Adipose tissue (tissue), 3 donors: ENCODE results near the gene RAB17. TPM values are rescaled to one million over a fixed set of nuclear protein-coding genes. Genes with fewer than 3 reads are reported as not detected.
"Not testable (repeated sequence)": the region's sequence is repeated elsewhere in the genome, so short reads cannot be mapped to it uniquely, and the experiment has no call there.

Experiments used
- H3K27ac ChIP-seq: one replicate; pipeline ENCODE4 v1.5.1; 2013; ENCODE audit warnings: low read depth, low read length
- WGBS, 3 donors: extraction: QIAGEN DNeasy Blood & Tissue Kit; methylation state at CpG; one replicate each; pipeline ENCODE4 v1.1.7; 2013; 5-methylcytosine and 5-hydroxymethylcytosine counted together
- polyA plus RNA-seq, 3 donors: library from polyadenylated mRNA; stranded (reverse); fragments of 200-250 nt; gene quantifications; one replicate each; pipeline ENCODE4 v1.2.3, GENCODE V29; 2013
- donor health status: healthy with polysubstance abuse.
- donor health status: Bipolar disorder and iron deficiency.
- donor health status: healthy.

RAB17 gene
- polyA plus RNA-seq, 3 donors, result 1.1 to 22.7 (median 3.9) TPM

DNA sequence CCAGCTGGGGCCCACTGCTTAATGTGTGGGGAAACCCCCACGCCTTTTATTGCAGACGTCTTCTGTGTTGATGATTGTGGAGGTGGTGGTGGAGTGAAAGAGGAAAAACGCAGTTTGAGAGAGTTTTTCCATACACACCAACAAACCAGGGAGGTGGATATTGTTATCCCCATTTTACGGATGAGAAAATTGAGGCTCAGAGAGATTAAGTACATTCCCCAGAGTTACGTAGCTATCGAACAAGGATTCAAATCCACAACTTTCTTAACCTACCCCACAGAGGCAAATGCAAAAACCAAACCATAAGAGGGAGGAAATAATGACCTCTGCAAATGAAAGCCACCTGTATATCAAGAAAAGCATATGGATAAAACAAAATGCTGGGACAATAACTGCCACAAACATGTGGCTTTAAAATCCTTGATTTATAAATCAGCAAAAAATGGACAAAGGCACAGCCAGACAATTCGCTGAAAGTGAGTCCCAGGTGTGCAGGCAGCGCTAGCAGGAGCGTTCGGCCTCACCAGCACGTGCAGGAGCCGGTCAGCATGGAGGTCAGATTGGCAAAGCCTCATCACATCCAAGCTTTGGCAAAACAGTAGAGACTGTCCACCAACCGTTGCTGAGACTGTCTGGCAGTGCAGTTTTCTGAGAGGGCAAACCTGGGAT is 12.6 kb upstream of the RAB17 start:
- 72 to 80% (median 75%) methylated on average over 13 of the region's 13 CpGs for WGBS, 3 donors
- H3K27ac ChIP-seq, result no peak overlapping the region

- 87 to 94% (median 90%) methylated on average over 7 of the region's 7 CpGs for WGBS, 3 donors
- H3K27ac ChIP-seq, result no peak overlapping the region
Measured at GRCh38 chr2:237602409-237602808, 11.9 kb upstream of the RAB17 start.

DNA sequence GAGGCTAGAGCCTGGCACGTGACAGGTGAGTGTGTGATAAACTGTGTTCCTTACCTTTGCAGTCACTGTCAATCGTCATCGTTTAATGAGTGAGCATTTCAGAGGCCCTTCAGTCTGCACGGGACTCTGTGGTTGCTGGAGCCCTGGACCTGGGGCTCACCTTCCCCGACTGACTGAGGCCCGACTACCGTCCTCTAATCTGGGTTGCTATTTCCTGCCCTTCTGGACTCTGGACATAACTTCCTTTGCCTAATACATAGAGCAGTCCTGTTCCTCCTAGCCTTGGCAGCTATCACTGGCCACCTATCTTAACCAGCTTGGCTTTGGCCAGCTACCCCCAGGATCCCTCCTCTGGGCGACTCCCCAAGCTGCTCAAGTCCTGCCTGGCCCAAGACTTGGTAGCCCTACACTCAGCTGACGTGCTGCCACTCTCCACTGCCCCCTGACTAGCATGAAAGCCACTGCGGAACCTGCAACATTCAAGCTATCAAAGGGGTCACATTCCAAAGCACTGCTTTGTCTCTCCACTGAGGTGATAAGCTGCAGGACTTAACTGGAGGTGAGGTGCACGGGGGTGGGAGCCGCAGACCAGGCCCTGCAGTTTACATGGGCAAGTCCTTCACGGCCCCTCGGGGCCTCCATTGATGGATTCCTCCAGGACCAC is 11.1 kb upstream of the RAB17 start:
- H3K27ac ChIP-seq, result no peak overlapping the region
- 81 to 87% (median 83%) methylated on average over 14 of the region's 14 CpGs for WGBS, 3 donors

DNA sequence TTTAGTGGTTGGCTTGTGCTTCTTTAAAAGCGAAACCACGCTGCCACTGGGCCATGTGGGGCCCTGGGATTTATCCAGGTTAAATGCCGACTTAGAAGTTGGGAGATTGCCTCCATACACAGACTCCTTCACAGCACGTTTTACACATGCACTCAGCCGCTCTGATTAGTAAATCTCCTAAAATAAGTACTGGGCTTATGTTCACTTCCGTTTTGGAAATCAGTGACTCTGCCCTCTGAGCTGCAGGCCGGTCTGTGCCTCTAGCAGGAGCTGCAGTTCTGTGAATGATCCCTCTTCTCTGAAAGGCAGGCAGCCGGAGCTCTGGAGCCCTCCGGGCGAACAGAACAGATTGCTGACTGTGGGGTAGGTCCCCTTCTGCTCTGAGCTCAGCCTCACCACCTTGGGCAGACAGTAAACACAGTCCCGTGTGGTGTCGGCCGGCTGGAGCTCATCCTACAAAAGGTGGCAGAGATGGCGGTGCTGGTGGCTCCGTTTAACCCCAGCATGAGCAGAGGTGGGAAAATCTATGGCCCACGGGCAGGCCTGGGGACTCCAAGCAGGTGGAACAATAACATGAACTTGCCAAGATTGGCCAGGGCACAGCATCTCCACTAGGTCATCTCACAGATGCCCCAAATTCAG is 9.8 kb upstream of the RAB17 start:
- WGBS, 3 donors, result 55 to 59% (median 56%) methylated on average over 16 of the region's 16 CpGs
- H3K27ac ChIP-seq, result no peak overlapping the region

DNA sequence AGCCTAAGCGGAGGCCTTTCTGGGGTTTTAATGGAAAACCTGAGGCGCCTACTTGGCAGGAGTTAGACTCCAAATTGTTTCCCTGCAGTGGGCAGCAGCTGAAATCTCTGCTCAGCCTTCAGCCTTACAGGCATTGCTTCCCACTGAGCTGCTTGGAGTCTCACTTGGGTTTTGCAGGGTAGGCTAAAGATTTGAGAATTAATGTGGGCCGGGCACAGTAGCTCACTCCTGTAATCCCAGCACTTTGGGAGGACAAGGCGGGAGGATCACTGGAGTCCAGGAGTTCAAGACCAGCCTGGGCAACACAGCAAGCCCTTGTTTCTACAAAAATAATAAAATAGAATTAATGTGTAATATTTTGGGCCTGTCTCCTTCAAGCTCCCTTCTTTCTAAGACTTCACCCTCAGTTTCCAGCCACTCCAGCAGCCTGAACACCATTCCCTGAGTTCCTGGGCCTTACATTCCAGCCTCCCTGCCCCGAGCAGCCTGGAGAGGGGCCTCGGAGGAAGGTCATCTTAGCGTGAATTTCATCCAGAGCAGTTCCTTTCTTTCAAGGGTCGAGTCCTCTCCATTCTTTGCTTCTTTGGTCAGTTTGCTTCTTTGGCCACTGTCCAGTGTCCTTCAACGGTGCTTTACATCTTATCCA is 9.1 kb upstream of the RAB17 start:
- WGBS, 3 donors, result 76 to 83% (median 77%) methylated on average over 9 of the region's 9 CpGs
- no peak overlapping the region for H3K27ac ChIP-seq

DNA sequence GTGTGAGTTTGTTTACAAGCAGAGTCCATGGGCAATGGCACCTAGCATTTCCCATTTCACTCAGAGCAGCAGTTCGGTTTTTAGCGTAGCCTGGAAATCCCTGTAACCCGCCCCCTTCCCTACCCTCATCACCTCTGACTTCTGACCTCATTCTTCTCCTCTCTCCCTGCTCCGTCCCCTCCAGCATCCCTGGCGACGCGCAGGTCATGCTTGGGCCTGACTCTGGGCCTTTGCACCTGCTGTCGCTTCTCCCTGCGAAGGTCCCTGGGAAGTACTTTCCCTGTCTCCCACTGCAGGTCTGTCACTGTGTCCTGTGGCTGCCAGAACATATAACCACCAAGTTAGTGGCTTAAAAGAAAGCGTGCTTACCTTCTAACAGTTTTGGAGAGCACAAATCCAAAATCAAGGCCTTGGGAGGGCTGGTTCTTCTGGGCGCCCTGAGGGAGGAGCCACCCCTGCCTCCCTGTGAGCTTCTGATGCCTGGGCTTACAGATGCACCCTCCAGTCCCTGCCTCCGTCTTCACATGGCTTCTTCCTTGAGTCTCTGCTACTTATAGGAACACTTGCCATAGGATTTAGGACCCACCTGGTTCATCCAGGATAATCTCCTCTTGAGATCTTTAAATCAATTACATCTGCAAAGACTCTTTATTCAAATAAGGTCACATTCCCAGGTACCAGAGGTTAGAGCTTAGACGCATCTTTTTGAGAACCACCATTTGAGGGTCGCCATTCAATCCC is 8.1 kb upstream of the RAB17 start:
- WGBS, 3 donors, result 76 to 95% (median 91%) methylated on average over 14 of the region's 14 CpGs
- no peak overlapping the region for H3K27ac ChIP-seq

DNA sequence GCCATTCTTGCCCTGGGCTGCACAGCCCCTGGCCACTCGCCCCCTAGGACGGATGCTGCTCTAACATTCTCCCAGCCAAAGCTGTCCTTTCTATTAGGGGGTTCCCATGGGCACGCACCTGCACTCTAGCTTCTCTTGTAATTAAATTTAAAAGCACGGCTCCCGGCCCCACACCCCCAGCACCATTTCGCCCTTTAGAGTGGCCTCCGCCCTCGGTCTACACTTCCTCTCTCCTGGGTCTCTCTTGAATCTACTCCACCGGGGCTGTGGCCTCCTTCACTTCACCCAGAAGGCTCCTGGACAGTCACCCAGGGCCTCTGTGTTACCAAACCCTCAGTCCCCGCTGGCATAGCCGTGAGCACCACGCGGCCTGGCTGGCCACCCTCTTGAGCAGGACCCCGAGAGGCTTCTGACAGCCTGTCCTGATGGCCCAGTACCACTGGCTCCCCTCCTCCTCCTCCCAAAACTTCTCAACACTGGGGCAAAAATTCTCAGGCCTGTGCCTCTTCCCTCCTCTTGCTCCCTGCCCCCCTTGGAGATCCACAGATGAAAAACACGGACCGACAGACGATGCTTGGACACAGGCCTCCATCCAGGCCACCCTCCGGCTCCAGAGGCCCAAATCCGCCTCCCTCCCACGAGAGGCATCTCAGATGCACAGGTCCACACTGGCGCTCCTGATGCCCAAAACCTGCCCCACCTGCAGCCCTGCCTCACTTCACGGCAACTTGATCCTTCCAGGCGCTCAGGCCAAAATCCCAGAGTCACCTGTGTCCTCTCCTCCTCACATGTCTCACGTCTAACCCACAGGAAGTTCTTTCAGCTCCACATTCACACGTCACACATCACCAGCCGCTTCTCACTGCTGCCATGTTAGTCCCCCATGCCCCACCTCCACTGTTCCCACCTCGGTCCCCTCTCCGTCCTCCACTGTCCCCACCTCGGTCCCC is 6.9 kb upstream of the RAB17 start:
- H3K27ac ChIP-seq, result no peak overlapping the region
- WGBS, 3 donors, result 88 to 91% (median 90%) methylated on average over 28 to 29 of the region's 29 CpGs

DNA sequence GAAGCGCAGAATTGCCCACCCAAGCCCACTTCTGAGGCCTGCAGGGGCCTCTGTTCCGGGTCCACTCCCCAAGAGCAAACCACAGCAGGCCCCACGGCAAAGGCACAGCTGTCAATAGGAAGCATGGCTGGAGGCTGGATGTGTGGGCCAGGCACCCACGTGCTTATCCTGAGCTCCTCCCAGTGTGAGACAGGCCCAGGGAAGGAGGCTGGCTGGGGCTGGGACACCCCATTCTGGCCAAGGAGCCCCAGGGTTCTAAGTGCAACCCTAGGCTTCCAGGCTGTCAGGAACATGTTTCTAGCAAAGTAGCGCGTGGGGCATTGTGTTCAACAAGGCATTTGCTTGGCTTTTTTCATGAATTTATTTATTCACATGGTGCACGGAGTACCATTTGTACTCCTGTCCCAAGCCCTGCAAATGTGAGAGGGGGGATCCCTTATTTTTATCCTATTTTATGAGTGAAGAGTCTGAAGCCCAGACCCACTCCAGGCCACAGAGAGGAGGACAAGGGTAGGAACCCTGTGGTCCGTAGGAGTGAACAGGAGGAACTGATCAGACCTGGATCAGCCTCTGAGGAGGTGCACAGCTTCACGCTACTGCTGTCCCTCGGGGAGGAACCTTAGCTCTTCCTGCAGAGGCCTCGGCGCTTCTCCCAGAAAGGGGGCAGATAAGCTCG is 6.1 kb upstream of the RAB17 start:
- no peak overlapping the region for H3K27ac ChIP-seq
- 86 to 89% (median 88%) methylated on average over 13 of the region's 13 CpGs for WGBS, 3 donors

DNA sequence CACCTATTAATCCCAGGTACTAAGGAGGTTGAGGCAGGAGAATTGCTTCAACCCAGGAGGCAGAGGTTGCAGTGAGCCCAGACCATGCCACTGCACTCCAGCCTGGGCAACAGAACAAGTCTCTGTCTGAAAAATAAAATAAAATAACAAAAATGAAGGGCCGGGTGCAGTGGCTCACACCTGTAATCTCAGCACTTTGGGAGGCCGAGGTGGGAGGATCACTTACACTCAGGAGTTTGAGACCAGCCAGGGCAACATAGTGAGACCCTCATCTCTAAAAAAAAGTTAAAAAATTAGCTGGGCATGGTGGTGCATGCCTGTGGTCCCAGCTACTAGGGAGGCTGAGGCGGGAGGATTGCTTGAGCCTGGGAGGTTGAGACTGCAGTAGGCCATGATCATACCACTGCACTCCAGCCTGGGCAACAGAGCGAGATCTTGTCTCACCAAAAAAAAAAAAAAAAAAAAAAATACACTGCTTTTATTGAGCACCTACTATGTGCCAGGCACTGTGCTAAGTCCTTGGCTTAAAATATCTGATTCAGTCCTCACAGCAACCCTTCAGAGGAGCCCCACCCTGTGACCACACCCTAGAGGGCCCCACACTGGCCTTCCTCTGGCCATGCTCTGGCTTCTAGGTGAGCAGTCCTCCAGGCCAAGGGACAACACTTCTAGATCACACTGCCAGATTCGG is 5.4 kb upstream of the RAB17 start:
- H3K27ac ChIP-seq, result not testable (repeated sequence)

DNA sequence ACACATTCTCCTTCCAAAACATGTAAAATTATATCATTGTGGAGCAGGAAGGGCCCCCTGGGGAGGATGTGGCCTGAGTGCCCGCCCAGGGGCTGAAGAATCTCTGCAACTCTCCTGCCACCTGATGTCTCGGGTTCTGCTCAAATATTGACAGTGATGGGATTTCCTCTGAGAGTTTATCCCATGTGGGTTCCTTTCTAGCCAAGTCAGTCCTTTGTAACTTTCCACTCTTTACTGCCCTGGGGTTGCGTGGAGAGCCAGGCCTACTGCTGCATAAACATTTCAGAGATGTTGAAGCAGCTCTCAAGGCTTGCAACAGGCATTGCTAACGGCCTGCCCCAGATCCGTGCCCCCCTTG is 4.0 kb upstream of the RAB17 start:
- 58 to 70% (median 68%) methylated on average over 5 of the region's 5 CpGs for WGBS, 3 donors
- no peak overlapping the region for H3K27ac ChIP-seq

More for the DNA sequence above, 5.4 kb upstream of the RAB17 start:
- 92 to 100% (median 95%) methylated on average over 4 to 5 of the region's 5 CpGs for WGBS, 3 donors

DNA sequence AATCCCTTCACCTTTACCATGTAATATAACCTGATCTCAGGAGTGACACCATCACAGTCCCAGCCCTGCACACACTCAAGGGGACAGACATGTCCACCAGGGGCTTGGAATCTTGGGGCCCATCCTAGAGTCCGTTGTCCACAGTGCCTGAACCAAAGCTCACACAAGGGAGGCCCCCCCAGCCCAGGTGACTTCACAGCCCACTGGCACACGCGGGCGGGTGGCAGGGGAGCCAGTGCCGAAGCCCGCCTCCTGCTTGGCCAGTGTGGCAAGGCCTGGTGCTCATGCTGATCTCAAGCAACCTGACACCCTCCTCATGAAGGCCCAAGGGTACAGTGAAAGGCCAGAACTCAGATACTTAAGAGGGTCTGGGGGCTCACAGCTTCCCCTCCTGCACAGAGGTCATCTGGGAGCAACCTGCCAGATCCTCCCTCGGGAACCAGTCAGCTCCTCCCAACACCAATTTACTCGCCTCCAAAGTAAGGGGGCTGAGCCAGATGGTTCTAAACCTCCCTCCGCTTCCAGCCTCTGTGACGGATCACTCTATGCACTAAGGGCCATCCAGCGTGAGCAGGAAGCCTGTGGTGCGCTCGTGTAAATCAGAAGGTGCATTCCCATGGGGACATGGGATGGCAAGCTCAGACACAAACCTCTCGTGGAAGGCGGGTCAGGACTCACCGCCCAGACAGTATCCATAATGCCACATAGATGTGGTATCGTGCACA is 3.2 kb upstream of the RAB17 start:
- WGBS, 3 donors, result 91 to 94% (median 91%) methylated on average over 17 of the region's 17 CpGs
- no peak overlapping the region for H3K27ac ChIP-seq

GRCh38 chr2:237593036-237593435 is 2.5 kb upstream of the RAB17 start:
- WGBS, 3 donors, result 90 to 94% (median 94%) methylated on average over 10 of the region's 10 CpGs
- no peak overlapping the region for H3K27ac ChIP-seq

GRCh38 chr2:237592425-237592980 is 2.0 kb upstream of the RAB17 start:
- no peak overlapping the region for H3K27ac ChIP-seq
- WGBS, 3 donors, result 94 to 95% (median 95%) methylated on average over 18 of the region's 18 CpGs

- H3K27ac ChIP-seq, result no peak overlapping the region
- 46 to 54% (median 50%) methylated on average over 19 of the region's 19 CpGs for whole genome bisulfite sequencing, 3 donors
Measured at GRCh38 chr2:237591141-237591881, 777 bp upstream of the RAB17 start.

DNA sequence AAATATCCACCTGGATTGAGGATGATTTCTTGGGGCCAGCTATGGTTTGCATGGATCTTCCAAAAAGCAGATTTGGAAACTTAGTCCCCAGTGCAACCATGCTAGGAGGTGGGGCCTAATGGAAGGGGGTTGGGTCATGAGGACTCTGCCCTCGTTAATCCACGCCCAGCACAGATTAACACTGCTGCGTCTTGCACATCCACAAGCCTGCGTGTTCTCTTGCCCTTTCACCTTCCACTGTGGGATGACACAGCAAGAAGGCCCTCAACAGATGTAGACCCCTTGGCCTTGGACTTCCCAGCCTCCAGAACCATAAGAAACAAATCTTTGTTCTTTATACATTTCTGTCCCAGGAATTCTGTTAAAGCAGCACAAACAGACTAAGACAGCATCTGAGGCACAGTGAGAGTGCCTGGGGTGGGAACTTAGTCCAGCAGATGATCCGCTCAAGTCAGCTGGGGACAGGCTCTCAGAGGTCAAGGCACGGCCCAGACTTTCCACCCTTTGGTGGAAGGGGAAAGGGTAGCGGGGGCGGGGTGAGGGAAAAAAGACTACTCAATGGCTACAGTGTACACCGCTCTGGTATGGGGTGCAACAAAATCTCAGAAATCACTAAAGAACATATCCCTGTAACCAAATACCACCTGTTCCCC is 2.4 kb downstream of the RAB17 start:
- no peak overlapping the region for H3K27ac ChIP-seq
- WGBS, 3 donors, result 82 to 94% (median 89%) methylated on average over 9 of the region's 9 CpGs
